ENCODE data around the gene SYT10.
"Not testable (repeated sequence)": the region's sequence is repeated elsewhere in the genome, so short reads cannot be mapped to it uniquely, and the experiment has no call there.

The SYT10 gene

GRCh38 chr12:33427071-33427470 is 12.5 kb downstream of the SYT10 start:
- Mint-ChIP-seq H3K4me3 (no peak overlapping the region), H3K27ac (no peak overlapping the region), H3K9me3 (no peaks in the 10 kb centered on the region), H3K4me1 (no peaks in the 10 kb centered on the region), H3K27me3 (no peaks in the 10 kb centered on the region)
- no peak for DNase-seq
- no peak for ATAC-seq

GRCh38 chr12:33423706-33424105 is 15.9 kb downstream of the SYT10 start:
- no peak overlapping the region for H3K27ac Mint-ChIP-seq
- ATAC-seq (no peak), DNase-seq (no peak)
- H3K9me3 Mint-ChIP-seq = no peaks in the 10 kb centered on the region
- H3K27me3 Mint-ChIP-seq = no peaks in the 10 kb centered on the region
- H3K4me3 Mint-ChIP-seq = no peak overlapping the region
- H3K4me1 Mint-ChIP-seq = no peaks in the 10 kb centered on the region

GRCh38 chr12:33412410-33412809 is 27.2 kb downstream of the SYT10 start:
- not testable (repeated sequence) for DNase-seq, H3K4me1 Mint-ChIP-seq, H3K4me3 Mint-ChIP-seq, ATAC-seq, H3K27ac Mint-ChIP-seq, H3K27me3 Mint-ChIP-seq, H3K9me3 Mint-ChIP-seq

GRCh38 chr12:33383503-33383902 is 56.1 kb downstream of the SYT10 start:
- no peaks in the 10 kb centered on the region for H3K4me1 Mint-ChIP-seq
- H3K9me3 Mint-ChIP-seq = peaks cover 0 to 5% of the 10 kb centered on the region in 2 donors
- no peaks in the 10 kb centered on the region for H3K27me3 Mint-ChIP-seq
- no peak overlapping the region for H3K27ac Mint-ChIP-seq
- ATAC-seq = no peak
- DNase-seq = no peak
- no peak overlapping the region for H3K4me3 Mint-ChIP-seq

GRCh38 chr12:33376153-33376552 is 63.5 kb downstream of the SYT10 start:
- DNase-seq (no peak), ATAC-seq (no peak)
- Mint-ChIP-seq H3K4me3 (no peak overlapping the region), H3K27ac (no peak overlapping the region), H3K27me3 (no peaks in the 10 kb centered on the region), H3K9me3 (no peaks in the 10 kb centered on the region), H3K4me1 (no peaks in the 10 kb centered on the region)

GRCh38 chr12:33370318-33370717 is 69.3 kb downstream of the SYT10 start:
- Mint-ChIP-seq H3K4me3 (no peak overlapping the region), H3K27ac (no peak overlapping the region), H3K27me3 (no peaks in the 10 kb centered on the region), H3K9me3 (no peaks in the 10 kb centered on the region), H3K4me1 (no peaks in the 10 kb centered on the region)
- DNase-seq (no peak), ATAC-seq (no peak)

- Mint-ChIP-seq H3K27me3 (no peaks in the 10 kb centered on the region), H3K27ac (no peak overlapping the region), H3K9me3 (no peaks in the 10 kb centered on the region), H3K4me3 (no peak overlapping the region), H3K4me1 (no peaks in the 10 kb centered on the region)
- ATAC-seq (no peak), DNase-seq (no peak)
These were observed 82.4 kb downstream of the SYT10 start for GRCh38 chr12:33357181-33357580.

GRCh38 chr12:33349791-33350190 is 89.8 kb downstream of the SYT10 start:
- Mint-ChIP-seq H3K4me1 (no peaks in the 10 kb centered on the region), H3K27ac (no peak overlapping the region), H3K9me3 (peaks cover 10 to 14% of the 10 kb centered on the region in 2 donors), H3K4me3 (no peak overlapping the region), H3K27me3 (no peaks in the 10 kb centered on the region)
- ATAC-seq = no peak
- no peak for DNase-seq

GRCh38 chr12:33331961-33332398 is 107.6 kb downstream of the SYT10 start:
- DNase-seq, H3K9me3 Mint-ChIP-seq, H3K27ac Mint-ChIP-seq, H3K4me1 Mint-ChIP-seq, H3K4me3 Mint-ChIP-seq, H3K27me3 Mint-ChIP-seq, ATAC-seq: not testable (repeated sequence)

GRCh38 chr12:33330940-33331339 is 108.7 kb downstream of the SYT10 start:
- no peaks in the 10 kb centered on the region for H3K4me1 Mint-ChIP-seq
- peaks cover 0 to 5% of the 10 kb centered on the region in 2 donors for H3K9me3 Mint-ChIP-seq
- H3K27ac Mint-ChIP-seq = no peak overlapping the region
- H3K27me3 Mint-ChIP-seq = no peaks in the 10 kb centered on the region
- no peak overlapping the region for H3K4me3 Mint-ChIP-seq
- no peak for ATAC-seq
- DNase-seq = no peak

All from stimulated activated naive CD8-positive, alpha-beta T cell treated with anti-CD3 and anti-CD28 coated beads, Interleukin-15, amount 100 ng/mL, for 72 hours (primary cell).